HEK293 (cell line): ENCODE results near the gene SERPINA10.

ENCODE experiments used
- CTCF ChIA-PET: fragments of 350-600 bp; formaldehyde crosslinking; extraction: SDS; loops from one replicate; lab custom pipeline; 2021; ENCODE audit warnings: antibody characterized with exemption; lab: Yijun Ruan, JAX
- POLR2A ChIA-PET: fragments of 300-600 bp; formaldehyde crosslinking; extraction: SDS; loops from one replicate; lab custom pipeline; 2020; ENCODE audit warnings: antibody characterized with exemption, inconsistent platforms; lab: Yijun Ruan, JAX
- H3K27ac ChIP-seq: fragments of 200-500 bp; sonication (Bioruptor generic); 2 replicates; pipeline ENCODE4 v1.5.1; 2014; ENCODE audit warnings: low read depth, low read length, control low read depth, inconsistent platforms; ENCODE audit errors: extremely low read depth
- H3K36me3 ChIP-seq, 2 experiments: fragments of 200-500 bp in 1 of 2; sonication (Bioruptor generic) in 1 of 2; 1 replicate in 1 of 2; 2 replicates in 1 of 2; pipeline ENCODE4 v1.5.1; 2014 to 2017; ENCODE audit warnings: inconsistent platforms in 2 of 2, low read length in 2 of 2; ENCODE audit not compliant: control insufficient read depth in 2 of 2, insufficient read depth in 1 of 2
- H3K4me1 ChIP-seq: fragments of 200-500 bp; sonication (Bioruptor generic); 2 replicates; pipeline ENCODE4 v1.5.1; 2014; ENCODE audit warnings: mild to moderate bottlenecking, low read length, inconsistent platforms; ENCODE audit not compliant: control insufficient read depth, insufficient read depth
- H3K4me3 ChIP-seq: 2 replicates; pipeline ENCODE4 v1.5.1; 2011; ENCODE audit warnings: low read depth, mild to moderate bottlenecking, control low read depth, low read length, moderate library complexity
- H3K9me3 ChIP-seq: fragments of 200-500 bp; sonication (Bioruptor generic); 2 replicates; pipeline ENCODE4 v1.5.1; 2014; ENCODE audit warnings: low read depth, low read length, inconsistent platforms; ENCODE audit not compliant: control insufficient read depth, insufficient read depth
- GLI2 ChIP-seq: fragments of 450-650 bp; formaldehyde crosslinking; IDR thresholded peaks from 2 replicates; pipeline ENCODE4; 2017; ENCODE audit warnings: missing biosample characterization, missing genetic modification characterization, low read depth, borderline replicate concordance
- KLF10 ChIP-seq: fragments of 450-650 bp; IDR thresholded peaks from 2 replicates; pipeline ENCODE4 v1.5.1; 2018; ENCODE audit warnings: missing biosample characterization, mild to moderate bottlenecking, missing genetic modification characterization
- RBAK ChIP-seq: fragments of 450-650 bp; formaldehyde crosslinking; IDR thresholded peaks from 2 replicates; pipeline ENCODE4 v1.5.1; 2016; ENCODE audit warnings: missing biosample characterization, missing genetic modification characterization
- SCRT2 ChIP-seq: fragments of 450-650 bp; formaldehyde crosslinking; IDR thresholded peaks from 2 replicates; pipeline ENCODE4 v1.5.1; 2016; ENCODE audit warnings: missing biosample characterization, missing genetic modification characterization
- YY1 ChIP-seq: fragments of 450-650 bp; formaldehyde crosslinking; IDR thresholded peaks from 2 replicates; pipeline ENCODE4 v1.5.1; 2018; ENCODE audit warnings: missing biosample characterization, missing genetic modification characterization
- ZBTB20 ChIP-seq: fragments of 450-650 bp; formaldehyde crosslinking; IDR thresholded peaks from 2 replicates; pipeline ENCODE4 v1.5.1; 2016; ENCODE audit warnings: missing biosample characterization, missing genetic modification characterization
- ZBTB6 ChIP-seq: fragments of 450-650 bp; formaldehyde crosslinking; IDR thresholded peaks from 2 replicates; pipeline ENCODE4 v1.5.1; 2017; ENCODE audit warnings: missing biosample characterization, missing genetic modification characterization
- ZFP69B ChIP-seq: fragments of 450-650 bp; formaldehyde crosslinking; IDR thresholded peaks from 2 replicates; pipeline ENCODE4 v1.5.1; 2016; ENCODE audit warnings: missing biosample characterization, missing genetic modification characterization
- ZNF112 ChIP-seq: fragments of 450-650 bp; formaldehyde crosslinking; IDR thresholded peaks from 2 replicates; pipeline ENCODE4 v1.5.0; 2017; ENCODE audit warnings: missing biosample characterization, missing genetic modification characterization
- ZNF169 ChIP-seq: fragments of 450-650 bp; formaldehyde crosslinking; IDR thresholded peaks from 2 replicates; pipeline ENCODE4 v1.5.1; 2016; ENCODE audit warnings: missing biosample characterization, missing genetic modification characterization
- ZNF2 ChIP-seq: fragments of 450-650 bp; formaldehyde crosslinking; IDR thresholded peaks from 2 replicates; pipeline ENCODE4 v1.5.1; 2016; ENCODE audit warnings: missing biosample characterization, missing genetic modification characterization
- ZNF266 ChIP-seq: fragments of 450-650 bp; formaldehyde crosslinking; IDR thresholded peaks from 2 replicates; pipeline ENCODE4 v1.5.1; 2016; ENCODE audit warnings: missing biosample characterization, missing genetic modification characterization, low read depth
- ZNF292 ChIP-seq: fragments of 450-650 bp; formaldehyde crosslinking; IDR thresholded peaks from 2 replicates; pipeline ENCODE4 v1.5.1; 2016; ENCODE audit warnings: low read depth, missing biosample characterization, missing genetic modification characterization, borderline replicate concordance
- ZNF324 ChIP-seq: fragments of 450-650 bp; formaldehyde crosslinking; IDR thresholded peaks from 2 replicates; pipeline ENCODE4 v1.5.1; 2016; ENCODE audit warnings: missing biosample characterization, missing genetic modification characterization
- ZNF426 ChIP-seq: fragments of 450-650 bp; formaldehyde crosslinking; IDR thresholded peaks from 2 replicates; pipeline ENCODE4 v1.5.1; 2017; ENCODE audit warnings: missing biosample characterization, missing genetic modification characterization, mild to moderate bottlenecking, inconsistent platforms, moderate library complexity
- ZNF544 ChIP-seq: fragments of 450-650 bp; formaldehyde crosslinking; IDR thresholded peaks from 2 replicates; pipeline ENCODE4 v1.5.0; 2017; ENCODE audit warnings: missing biosample characterization, missing genetic modification characterization
- ZNF548 ChIP-seq: fragments of 450-650 bp; formaldehyde crosslinking; IDR thresholded peaks from 2 replicates; pipeline ENCODE4 v1.5.1; 2016; ENCODE audit warnings: missing biosample characterization, missing genetic modification characterization
- ZNF549 ChIP-seq: fragments of 450-650 bp; IDR thresholded peaks from 2 replicates; pipeline ENCODE4 v1.5.1; 2018; ENCODE audit warnings: missing biosample characterization, missing genetic modification characterization, mild to moderate bottlenecking, inconsistent platforms, moderate library complexity
- ZNF558 ChIP-seq: fragments of 450-650 bp; formaldehyde crosslinking; IDR thresholded peaks from 2 replicates; pipeline ENCODE4 v1.5.1; 2016; ENCODE audit warnings: missing biosample characterization, missing genetic modification characterization
- ZNF580 ChIP-seq: fragments of 450-650 bp; formaldehyde crosslinking; IDR thresholded peaks from 2 replicates; pipeline ENCODE4 v1.5.1; 2016; ENCODE audit warnings: missing biosample characterization, missing genetic modification characterization
- ZNF623 ChIP-seq: fragments of 450-650 bp; formaldehyde crosslinking; IDR thresholded peaks from 2 replicates; pipeline ENCODE4 v1.5.1; 2016; ENCODE audit warnings: missing biosample characterization, missing genetic modification characterization
- ZNF639 ChIP-seq: fragments of 450-650 bp; formaldehyde crosslinking; IDR thresholded peaks from 2 replicates; pipeline ENCODE4 v1.5.1; 2016; ENCODE audit warnings: missing biosample characterization, missing genetic modification characterization
- ZNF658 ChIP-seq: fragments of 450-650 bp; formaldehyde crosslinking; IDR thresholded peaks from 2 replicates; pipeline ENCODE4; 2016; ENCODE audit warnings: missing biosample characterization, missing genetic modification characterization
- ZNF664 ChIP-seq: fragments of 450-650 bp; formaldehyde crosslinking; IDR thresholded peaks from 2 replicates; pipeline ENCODE4 v1.5.1; 2016; ENCODE audit warnings: missing biosample characterization, missing genetic modification characterization
- ZNF707 ChIP-seq: fragments of 450-650 bp; formaldehyde crosslinking; IDR thresholded peaks from 2 replicates; pipeline ENCODE4 v1.5.1; 2016; ENCODE audit warnings: missing biosample characterization, missing genetic modification characterization

Gene SERPINA10

GRCh38 chr14:94316692-94317091, 23.6 kb upstream of the SERPINA10 start:
- CTCF ChIA-PET = no interaction called here
- Histone ChIP-seq H3K4me1 (no peaks in the 10 kb centered on the region), H3K9me3 (no peaks in the 10 kb centered on the region), H3K27ac (no peak overlapping the region), H3K4me3 (no peak overlapping the region), H3K36me3 (no peaks in the 10 kb centered on the region)
- POLR2A ChIA-PET = no interaction called here
- TF ChIP-seq ZNF544 (tag by site-specific recombination) = no peak

GRCh38 chr14:94314890-94315289, 21.8 kb upstream of the SERPINA10 start:
- Histone ChIP-seq H3K36me3 (no peaks in the 10 kb centered on the region), H3K27ac (no peak overlapping the region), H3K4me3 (no peak overlapping the region), H3K4me1 (no peaks in the 10 kb centered on the region), H3K9me3 (no peaks in the 10 kb centered on the region)
- ChIA-PET POLR2A (interaction anchor here (0.7 kb wide), 1 partner anchor 16 kb away, joined by 3 read pairs; no protein-coding TSS in a partner anchor), CTCF (no interaction called here)
- TF ChIP-seq ZNF549 (tag by site-specific recombination) (no peak), RBAK (tag by site-specific recombination) (no peak), ZNF266 (tag by site-specific recombination) (no peak)

GRCh38 chr14:94313991-94314655, 21.1 kb upstream of the SERPINA10 start:
- CTCF ChIA-PET = no interaction called here
- TF ChIP-seq ZNF580 (tag by site-specific recombination) (no peak), ZBTB20 (no peak), ZFP69B (tag by site-specific recombination) (no peak), YY1 (no peak), ZNF324 (tag by site-specific recombination) (no peak), ZNF2 (tag by site-specific recombination) (no peak), ZNF639 (tag by site-specific recombination) (no peak), ZNF623 (tag by site-specific recombination) (no peak), ZNF169 (tag by site-specific recombination) (no peak)
- TF ChIP-seq, all 188 proteins: peak for 0
- no peaks in the 10 kb centered on the region for H3K36me3 ChIP-seq
- H3K4me3 ChIP-seq = no peak overlapping the region
- H3K4me1 ChIP-seq = no peaks in the 10 kb centered on the region
- POLR2A ChIA-PET = interaction anchor here (0.7 kb wide), 1 partner anchor 17 kb away, joined by 3 read pairs; no protein-coding TSS in a partner anchor
- no peak overlapping the region for H3K27ac ChIP-seq
- no peaks in the 10 kb centered on the region for H3K9me3 ChIP-seq

GRCh38 chr14:94312481-94313246, 19.6 kb upstream of the SERPINA10 start:
- H3K4me3 ChIP-seq = no peak overlapping the region
- TF ChIP-seq GLI2 (tag by site-specific recombination) = no peak
- TF ChIP-seq ZNF548 (tag by site-specific recombination) = no peak
- no peak for TF ChIP-seq ZNF112 (tag by site-specific recombination)
- TF ChIP-seq ZNF664 = no peak
- TF ChIP-seq ZNF324 (tag by site-specific recombination) = no peak
- TF ChIP-seq ZNF658 = no peak
- TF ChIP-seq SCRT2 = no peak
- TF ChIP-seq ZBTB6 (tag by site-specific recombination) = no peak
- no peak for TF ChIP-seq ZNF558 (tag by site-specific recombination)
- no peak for TF ChIP-seq ZNF707 (tag by site-specific recombination)
- TF ChIP-seq KLF10 (tag by site-specific recombination) = no peak
- TF ChIP-seq ZNF292 (tag by site-specific recombination) = no peak
- TF ChIP-seq ZNF426 (tag by site-specific recombination) = no peak
- TF ChIP-seq, all 188 proteins: peak for 0
- H3K27ac ChIP-seq = no peak overlapping the region
- no peaks in the 10 kb centered on the region for H3K9me3 ChIP-seq
- POLR2A ChIA-PET = no interaction called here
- H3K4me1 ChIP-seq = no peaks in the 10 kb centered on the region
- H3K36me3 ChIP-seq = no peaks in the 10 kb centered on the region
- CTCF ChIA-PET = interaction anchor here (0.6 kb wide), 1 partner anchor 129 kb away, joined by 3 read pairs; no protein-coding TSS in a partner anchor
